H9 (cell line): ENCODE data around the gene MYH9. TPM values are rescaled to one million over a fixed set of nuclear protein-coding genes. Genes with fewer than 3 reads are reported as not detected.
A peak's percentile ranks its signal among the peaks of the same experiment; 100 is the strongest.

Source experiments
- DNase-seq: peaks from one replicate; pipeline ENCODE4 v3.0.0-alpha.2; 2017
- H2AFZ ChIP-seq: one replicate; pipeline ENCODE4 v1.6.1; 2013; ENCODE audit warnings: mild to moderate bottlenecking, low read length, control low read depth, moderate library complexity
- H2AK5ac ChIP-seq: 2 replicates; pipeline ENCODE4 v1.6.1; 2013; ENCODE audit warnings: low read length, control low read depth, mixed read lengths; ENCODE audit not compliant: insufficient read length
- H2BK120ac ChIP-seq: one replicate; pipeline ENCODE4 v1.6.1; 2013; ENCODE audit warnings: low read depth, mild to moderate bottlenecking, low read length, control low read depth, inconsistent platforms; ENCODE audit not compliant: poor library complexity, severe bottlenecking
- H2BK12ac ChIP-seq: 2 replicates; pipeline ENCODE4 v1.6.1; 2013; ENCODE audit warnings: low read length, control low read depth, mixed read lengths, low read depth; ENCODE audit not compliant: insufficient read length
- H2BK15ac ChIP-seq: 2 replicates; pipeline ENCODE4 v1.6.1; 2013; ENCODE audit warnings: low read depth, low read length, control low read depth
- H2BK20ac ChIP-seq: one replicate; pipeline ENCODE4 v1.6.1; 2013; ENCODE audit warnings: low read depth, mild to moderate bottlenecking, low read length, control low read depth, inconsistent platforms; ENCODE audit not compliant: poor library complexity, severe bottlenecking
- H2BK5ac ChIP-seq: 2 replicates; pipeline ENCODE4 v1.6.1; 2013; ENCODE audit warnings: low read length, control low read depth, mixed read lengths; ENCODE audit not compliant: insufficient read length
- H3K14ac ChIP-seq: 2 replicates; pipeline ENCODE4 v1.6.1; 2013; ENCODE audit warnings: low read length, control low read depth; ENCODE audit not compliant: insufficient read depth
- H3K18ac ChIP-seq: 2 replicates; pipeline ENCODE4 v1.6.1; 2013; ENCODE audit warnings: low read depth, mild to moderate bottlenecking, mixed read lengths, low read length, control low read depth; ENCODE audit not compliant: insufficient read length
- H3K23ac ChIP-seq: 2 replicates; pipeline ENCODE4 v1.6.1; 2013; ENCODE audit warnings: low read length, control low read depth, mixed read lengths, low read depth; ENCODE audit not compliant: insufficient read length
- H3K23me2 ChIP-seq: 2 replicates; pipeline ENCODE4 v1.6.1; 2013; ENCODE audit warnings: low read depth, mild to moderate bottlenecking, mixed read lengths, low read length, control low read depth; ENCODE audit not compliant: insufficient read length, poor library complexity, severe bottlenecking
- H3K27ac ChIP-seq: 2 replicates; pipeline ENCODE4 v1.5.1; 2013; ENCODE audit warnings: low read length, control low read depth, mixed read lengths, low read depth; ENCODE audit not compliant: insufficient read length
- H3K27me3 ChIP-seq: 2 replicates; pipeline ENCODE4 v1.6.1; 2013; ENCODE audit warnings: low read length, control low read depth, inconsistent platforms; ENCODE audit not compliant: insufficient read depth
- H3K4ac ChIP-seq: 2 replicates; pipeline ENCODE4 v1.6.1; 2013; ENCODE audit warnings: low read depth, mild to moderate bottlenecking, control low read depth, inconsistent platforms, low read length, moderate library complexity
- H3K4me1 ChIP-seq: 2 replicates; pipeline ENCODE4 v1.6.1; 2013; ENCODE audit warnings: low read length, control low read depth, inconsistent platforms; ENCODE audit not compliant: insufficient read depth
- H3K4me2 ChIP-seq: 2 replicates; pipeline ENCODE4 v1.6.1; 2013; ENCODE audit warnings: low read length, control low read depth, mixed read lengths; ENCODE audit not compliant: insufficient read length, insufficient read depth
- H3K56ac ChIP-seq: 2 replicates; pipeline ENCODE4 v1.6.1; 2013; ENCODE audit warnings: low read depth, mild to moderate bottlenecking, mixed read lengths, low read length, control low read depth; ENCODE audit not compliant: insufficient read length
- H3K79me1 ChIP-seq: 2 replicates; pipeline ENCODE4 v1.6.1; 2013; ENCODE audit warnings: low read depth, mild to moderate bottlenecking, moderate library complexity, low read length, control low read depth, inconsistent platforms; ENCODE audit not compliant: insufficient read depth, poor library complexity, severe bottlenecking
- H3K79me2 ChIP-seq: 2 replicates; pipeline ENCODE4 v1.6.1; 2013; ENCODE audit warnings: low read length, control low read depth, inconsistent platforms; ENCODE audit not compliant: insufficient read depth
- H3K9ac ChIP-seq: 2 replicates; pipeline ENCODE4 v1.6.1; 2013; ENCODE audit warnings: low read length, control low read depth, mixed read lengths; ENCODE audit not compliant: insufficient read length; ENCODE audit errors: extremely low read depth
- H3K9me3 ChIP-seq: one replicate; pipeline ENCODE4 v1.6.1; 2013; ENCODE audit warnings: low read depth, low read length, inconsistent platforms; ENCODE audit not compliant: control insufficient read depth
- H3T11ph ChIP-seq: one replicate; pipeline ENCODE4 v1.6.1; 2013; ENCODE audit warnings: mild to moderate bottlenecking, low read length, control low read depth, inconsistent platforms
- H4K20me1 ChIP-seq: one replicate; pipeline ENCODE4 v1.6.1; 2013; ENCODE audit not compliant: control insufficient read depth, insufficient read length, insufficient read depth
- H4K5ac ChIP-seq: 2 replicates; pipeline ENCODE4 v1.6.1; 2013; ENCODE audit warnings: low read depth, mild to moderate bottlenecking, mixed read lengths, low read length, control low read depth; ENCODE audit not compliant: insufficient read length
- H4K8ac ChIP-seq: replicated peaks from 2 replicates; pipeline ENCODE4 v1.6.1; 2013; ENCODE audit warnings: low read length, control low read depth, mixed read lengths, low read depth; ENCODE audit not compliant: insufficient read length
- H4K91ac ChIP-seq: 2 replicates; pipeline ENCODE4 v1.6.1; 2013; ENCODE audit warnings: low read depth, mild to moderate bottlenecking, moderate library complexity, mixed read lengths, low read length, control low read depth; ENCODE audit not compliant: insufficient read length
- H3K27ac Mint-ChIP-seq, 3 experiments: 2 replicates in 2 of 3; 3 replicates in 1 of 3; pipeline ENCODE4 v1.8.0; 2020 to 2021; ENCODE audit warnings: mixed read lengths in 3 of 3, mild to moderate bottlenecking in 1 of 3, moderate library complexity in 1 of 3
- H3K27me3 Mint-ChIP-seq: 2 replicates; pipeline ENCODE4 v1.8.0; 2021; ENCODE audit warnings: low read depth, mild to moderate bottlenecking, moderate library complexity, mixed read lengths
- H3K36me3 Mint-ChIP-seq, 3 experiments: 2 replicates in 2 of 3; 3 replicates in 1 of 3; pipeline ENCODE4 v1.8.0; 2020 to 2021; ENCODE audit warnings: low read depth in 3 of 3, mixed read lengths in 3 of 3; ENCODE audit not compliant: insufficient read depth in 1 of 3
- H3K4me1 Mint-ChIP-seq, 2 experiments: 2 replicates each; pipeline ENCODE4 v1.8.0; 2020; ENCODE audit warnings: mixed read lengths in 2 of 2
- H3K4me3 Mint-ChIP-seq, 2 experiments: 2 replicates in 1 of 2; 3 replicates in 1 of 2; pipeline ENCODE4 v1.8.0; 2020 to 2021; ENCODE audit warnings: mild to moderate bottlenecking in 2 of 2, mixed read lengths in 2 of 2, moderate library complexity in 1 of 2
- H3K9me3 Mint-ChIP-seq, 2 experiments: 2 replicates in 1 of 2; 3 replicates in 1 of 2; pipeline ENCODE4 v1.8.0; 2020; ENCODE audit warnings: mild to moderate bottlenecking in 2 of 2, mixed read lengths in 2 of 2, moderate library complexity in 1 of 2
- CTCF ChIP-seq: fragments of 200-600 bp; sonication (generic); conservative IDR thresholded peaks from 3 replicates; pipeline ENCODE4 v1.8.0; 2021; ENCODE audit warnings: antibody characterized with exemption, mild to moderate bottlenecking
- WGBS: extraction: QIAGEN DNeasy Blood & Tissue Kit; methylation state at CpG from one replicate; pipeline ENCODE4 v1.1.7; 2013; ENCODE audit warnings: missing lambda C conversion rate, low lambda C conversion rate, mixed read lengths; ENCODE audit not compliant: insufficient read length; ENCODE audit errors: extremely low coverage; 5-methylcytosine and 5-hydroxymethylcytosine counted together
- total RNA-seq: library from RNA; stranded (reverse); gene quantifications from 2 replicates; pipeline ENCODE4 v1.2.1, GENCODE V29; 2021

MYH9 gene
- total RNA-seq, 1 experiment from 2014 or later, result 266 TPM

- Mint-ChIP-seq H3K4me3 (no peak overlapping the region), H3K9me3 (no peaks in the 10 kb centered on the region; a peak in 1 of 5 replicates), H3K4me1 (peaks cover 23 to 30% of the 10 kb centered on the region in 2 experiments), H3K36me3 (peaks cover 10 to 51% (median 34%) of the 10 kb centered on the region in 3 experiments), H3K27ac (no peak overlapping the region), H3K27me3 (no peaks in the 10 kb centered on the region)
- no peak overlapping the region for H2BK120ac ChIP-seq
- H3K14ac ChIP-seq, result no peak overlapping the region
- no peak overlapping the region for H4K8ac ChIP-seq
- no peaks in the 10 kb centered on the region; the same call in 1 of the 2 replicates for H3K79me2 ChIP-seq
- H3T11ph ChIP-seq, result no peak overlapping the region
- H2BK20ac ChIP-seq, result no peak overlapping the region
- no peak overlapping the region for H3K18ac ChIP-seq
- no peak overlapping the region for H3K27ac ChIP-seq
- peaks cover 3% of the 10 kb centered on the region for H3K23me2 ChIP-seq
- no peaks in the 10 kb centered on the region for H3K27me3 ChIP-seq
- no peak overlapping the region for H3K4ac ChIP-seq
- H3K9ac ChIP-seq, result no peak overlapping the region
- no peak overlapping the region for H3K4me2 ChIP-seq
- no peak overlapping the region for H4K5ac ChIP-seq
- no peaks in the 10 kb centered on the region for H3K4me1 ChIP-seq
- no peak overlapping the region for H2BK5ac ChIP-seq
- H4K91ac ChIP-seq, result no peak overlapping the region
- DNase-seq, result peak; percentile 14
- no peaks in the 10 kb centered on the region for H4K20me1 ChIP-seq
- H2BK15ac ChIP-seq, result no peak overlapping the region
- no peak overlapping the region for H2BK12ac ChIP-seq
- no peaks in the 10 kb centered on the region for H3K79me1 ChIP-seq
- H2AK5ac ChIP-seq, result no peak overlapping the region
- no peak overlapping the region for H3K56ac ChIP-seq
- no peaks in the 10 kb centered on the region for H3K9me3 ChIP-seq
- WGBS, result no CpG with 5 or more reads among the region's 7 CpGs
- no peak overlapping the region for H3K23ac ChIP-seq
- TF ChIP-seq CTCF, result no peak
- no peak overlapping the region for H2AFZ ChIP-seq
These were observed 154.0 kb downstream of the MYH9 start for GRCh38 chr22:36233796-36234195.
